Activated T-helper 1 cell treated with anti-CD3 and anti-CD28 coated beads, Interleukin-2, amount 50 U/mL, for 16 hours (primary cell): ENCODE data around the gene FAM186B.

Source experiments
- DNase-seq, 2 donors: peaks; one replicate each; pipeline ENCODE4 v3.0.0-alpha.2; 2020; ENCODE audit warnings: low read depth in 1 of 2, low spot score in 1 of 2

Gene FAM186B

GRCh38 chr12:49540229-49541139, 65.0 kb downstream of the FAM186B start:
- no peak for DNase-seq

DNA sequence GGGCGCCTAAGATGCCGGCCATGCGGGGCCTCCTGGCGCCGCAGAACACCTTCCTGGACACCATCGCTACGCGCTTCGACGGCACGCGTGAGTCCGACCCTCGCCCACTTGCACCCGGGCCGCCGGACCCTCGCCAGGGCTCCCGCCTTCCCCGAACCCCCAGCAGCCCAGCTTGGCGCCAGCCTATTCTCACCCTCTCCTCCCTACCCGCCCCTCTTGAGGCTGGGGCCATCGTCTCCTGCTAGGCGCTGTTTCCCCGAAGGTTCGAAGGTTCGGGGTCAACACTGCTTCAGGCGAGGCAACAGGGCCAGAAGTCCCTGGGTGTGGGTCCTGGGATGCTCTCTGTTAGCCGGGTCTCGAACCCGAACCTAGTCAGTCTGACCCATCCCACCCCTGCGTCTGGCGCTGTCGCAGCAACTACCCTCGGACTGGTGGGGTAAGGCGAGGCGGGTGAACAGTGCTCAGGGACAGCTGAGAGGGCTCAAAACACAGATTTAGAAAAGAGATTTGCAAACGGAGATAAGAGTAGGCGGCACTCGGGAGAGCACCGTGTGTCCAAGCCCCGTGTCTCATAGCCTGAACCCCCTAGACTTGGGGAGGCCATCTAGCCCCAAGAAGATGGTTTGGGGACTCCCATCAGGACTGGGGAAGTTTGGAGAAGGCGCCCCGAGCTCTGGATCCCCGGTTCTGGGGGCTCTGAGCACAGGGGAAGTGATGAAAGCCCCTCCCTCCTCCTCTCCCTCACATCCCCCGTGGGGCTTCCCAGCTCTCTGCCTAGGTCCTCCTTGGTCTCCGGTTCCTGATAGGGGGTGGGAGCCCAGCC, 65.8 kb downstream of the FAM186B start:
- DNase-seq: no peak

- DNase-seq: peak; percentile 76 to 79
These were observed 66.7 kb downstream of the FAM186B start, which contains the start of gene KCNH3 for GRCh38 chr12:49538510-49539403. Gene KCNH3, plus strand, starts transcription at chr12:49539030. Its CDS starts 387 bp downstream, at chr12:49539417.

DNA sequence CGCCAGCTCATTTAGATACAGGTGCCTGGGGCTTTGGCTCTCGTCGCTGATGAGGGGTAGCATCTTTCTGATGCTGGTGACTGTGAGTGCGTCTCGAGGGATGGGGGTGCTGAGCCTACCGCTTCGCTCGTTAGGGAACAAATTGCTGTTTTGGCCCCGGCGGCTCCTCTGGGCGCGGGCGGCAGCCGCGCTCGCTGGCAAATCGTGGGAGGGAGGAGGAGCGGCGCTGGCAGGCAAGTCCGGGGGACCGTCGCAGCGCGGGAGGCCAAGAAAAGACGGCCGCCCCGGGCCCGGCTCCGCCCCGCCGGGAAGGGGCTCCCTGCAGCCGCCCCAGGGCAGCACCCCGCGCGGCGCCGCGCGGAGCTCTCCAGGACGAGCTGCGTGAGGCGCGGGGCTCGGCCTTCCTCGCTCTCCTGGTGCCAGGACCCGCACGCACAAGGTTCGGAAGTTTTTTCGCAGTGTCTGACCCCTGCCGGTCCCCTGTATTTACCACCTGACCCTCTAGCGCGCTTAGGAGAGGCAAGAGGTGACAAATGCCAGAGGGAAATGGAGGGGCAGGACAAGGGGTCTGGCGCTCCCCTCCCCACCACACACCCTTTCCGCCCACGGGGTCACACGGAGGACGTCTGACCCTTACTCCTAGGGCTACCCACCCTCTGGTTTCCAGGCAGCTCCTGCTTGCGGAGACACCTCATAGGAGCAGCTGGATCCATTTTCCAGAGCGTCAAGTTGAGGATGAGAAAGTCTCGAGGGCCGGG, 67.5 kb downstream of the FAM186B start:
- DNase-seq: no peak
